H9 (cell line): ENCODE measurements around the gene MRPL37. TPM values are rescaled to one million over a fixed set of nuclear protein-coding genes. Genes with fewer than 3 reads are reported as not detected.

Experiments used
- DNase-seq: peaks from one replicate; pipeline ENCODE4 v3.0.0-alpha.2; 2017
- H2AFZ ChIP-seq: one replicate; pipeline ENCODE4 v1.6.1; 2013; ENCODE audit warnings: mild to moderate bottlenecking, low read length, control low read depth, moderate library complexity
- H2AK5ac ChIP-seq: 2 replicates; pipeline ENCODE4 v1.6.1; 2013; ENCODE audit warnings: low read length, control low read depth, mixed read lengths; ENCODE audit not compliant: insufficient read length
- H2BK120ac ChIP-seq: one replicate; pipeline ENCODE4 v1.6.1; 2013; ENCODE audit warnings: low read depth, mild to moderate bottlenecking, low read length, control low read depth, inconsistent platforms; ENCODE audit not compliant: poor library complexity, severe bottlenecking
- H2BK12ac ChIP-seq: 2 replicates; pipeline ENCODE4 v1.6.1; 2013; ENCODE audit warnings: low read length, control low read depth, mixed read lengths, low read depth; ENCODE audit not compliant: insufficient read length
- H2BK15ac ChIP-seq: 2 replicates; pipeline ENCODE4 v1.6.1; 2013; ENCODE audit warnings: low read depth, low read length, control low read depth
- H2BK20ac ChIP-seq: one replicate; pipeline ENCODE4 v1.6.1; 2013; ENCODE audit warnings: low read depth, mild to moderate bottlenecking, low read length, control low read depth, inconsistent platforms; ENCODE audit not compliant: poor library complexity, severe bottlenecking
- H2BK5ac ChIP-seq: 2 replicates; pipeline ENCODE4 v1.6.1; 2013; ENCODE audit warnings: low read length, control low read depth, mixed read lengths; ENCODE audit not compliant: insufficient read length
- H3K14ac ChIP-seq: 2 replicates; pipeline ENCODE4 v1.6.1; 2013; ENCODE audit warnings: low read length, control low read depth; ENCODE audit not compliant: insufficient read depth
- H3K18ac ChIP-seq: 2 replicates; pipeline ENCODE4 v1.6.1; 2013; ENCODE audit warnings: low read depth, mild to moderate bottlenecking, mixed read lengths, low read length, control low read depth; ENCODE audit not compliant: insufficient read length
- H3K23ac ChIP-seq: 2 replicates; pipeline ENCODE4 v1.6.1; 2013; ENCODE audit warnings: low read length, control low read depth, mixed read lengths, low read depth; ENCODE audit not compliant: insufficient read length
- H3K23me2 ChIP-seq: 2 replicates; pipeline ENCODE4 v1.6.1; 2013; ENCODE audit warnings: low read depth, mild to moderate bottlenecking, mixed read lengths, low read length, control low read depth; ENCODE audit not compliant: insufficient read length, poor library complexity, severe bottlenecking
- H3K27ac ChIP-seq: 2 replicates; pipeline ENCODE4 v1.5.1; 2013; ENCODE audit warnings: low read length, control low read depth, mixed read lengths, low read depth; ENCODE audit not compliant: insufficient read length
- H3K27me3 ChIP-seq: 2 replicates; pipeline ENCODE4 v1.6.1; 2013; ENCODE audit warnings: low read length, control low read depth, inconsistent platforms; ENCODE audit not compliant: insufficient read depth
- H3K4ac ChIP-seq: 2 replicates; pipeline ENCODE4 v1.6.1; 2013; ENCODE audit warnings: low read depth, mild to moderate bottlenecking, control low read depth, inconsistent platforms, low read length, moderate library complexity
- H3K4me1 ChIP-seq: 2 replicates; pipeline ENCODE4 v1.6.1; 2013; ENCODE audit warnings: low read length, control low read depth, inconsistent platforms; ENCODE audit not compliant: insufficient read depth
- H3K4me2 ChIP-seq: 2 replicates; pipeline ENCODE4 v1.6.1; 2013; ENCODE audit warnings: low read length, control low read depth, mixed read lengths; ENCODE audit not compliant: insufficient read length, insufficient read depth
- H3K56ac ChIP-seq: 2 replicates; pipeline ENCODE4 v1.6.1; 2013; ENCODE audit warnings: low read depth, mild to moderate bottlenecking, mixed read lengths, low read length, control low read depth; ENCODE audit not compliant: insufficient read length
- H3K79me1 ChIP-seq: 2 replicates; pipeline ENCODE4 v1.6.1; 2013; ENCODE audit warnings: low read depth, mild to moderate bottlenecking, moderate library complexity, low read length, control low read depth, inconsistent platforms; ENCODE audit not compliant: insufficient read depth, poor library complexity, severe bottlenecking
- H3K79me2 ChIP-seq: 2 replicates; pipeline ENCODE4 v1.6.1; 2013; ENCODE audit warnings: low read length, control low read depth, inconsistent platforms; ENCODE audit not compliant: insufficient read depth
- H3K9ac ChIP-seq: 2 replicates; pipeline ENCODE4 v1.6.1; 2013; ENCODE audit warnings: low read length, control low read depth, mixed read lengths; ENCODE audit not compliant: insufficient read length; ENCODE audit errors: extremely low read depth
- H3K9me3 ChIP-seq: one replicate; pipeline ENCODE4 v1.6.1; 2013; ENCODE audit warnings: low read depth, low read length, inconsistent platforms; ENCODE audit not compliant: control insufficient read depth
- H3T11ph ChIP-seq: one replicate; pipeline ENCODE4 v1.6.1; 2013; ENCODE audit warnings: mild to moderate bottlenecking, low read length, control low read depth, inconsistent platforms
- H4K20me1 ChIP-seq: one replicate; pipeline ENCODE4 v1.6.1; 2013; ENCODE audit not compliant: control insufficient read depth, insufficient read length, insufficient read depth
- H4K5ac ChIP-seq: 2 replicates; pipeline ENCODE4 v1.6.1; 2013; ENCODE audit warnings: low read depth, mild to moderate bottlenecking, mixed read lengths, low read length, control low read depth; ENCODE audit not compliant: insufficient read length
- H4K8ac ChIP-seq: replicated peaks from 2 replicates; pipeline ENCODE4 v1.6.1; 2013; ENCODE audit warnings: low read length, control low read depth, mixed read lengths, low read depth; ENCODE audit not compliant: insufficient read length
- H4K91ac ChIP-seq: 2 replicates; pipeline ENCODE4 v1.6.1; 2013; ENCODE audit warnings: low read depth, mild to moderate bottlenecking, moderate library complexity, mixed read lengths, low read length, control low read depth; ENCODE audit not compliant: insufficient read length
- H3K27ac Mint-ChIP-seq, 3 experiments: 2 replicates in 2 of 3; 3 replicates in 1 of 3; pipeline ENCODE4 v1.8.0; 2020 to 2021; ENCODE audit warnings: mixed read lengths in 3 of 3, mild to moderate bottlenecking in 1 of 3, moderate library complexity in 1 of 3
- H3K27me3 Mint-ChIP-seq: 2 replicates; pipeline ENCODE4 v1.8.0; 2021; ENCODE audit warnings: low read depth, mild to moderate bottlenecking, moderate library complexity, mixed read lengths
- H3K36me3 Mint-ChIP-seq, 3 experiments: 2 replicates in 2 of 3; 3 replicates in 1 of 3; pipeline ENCODE4 v1.8.0; 2020 to 2021; ENCODE audit warnings: low read depth in 3 of 3, mixed read lengths in 3 of 3; ENCODE audit not compliant: insufficient read depth in 1 of 3
- H3K4me1 Mint-ChIP-seq, 2 experiments: 2 replicates each; pipeline ENCODE4 v1.8.0; 2020; ENCODE audit warnings: mixed read lengths in 2 of 2
- H3K4me3 Mint-ChIP-seq, 2 experiments: 2 replicates in 1 of 2; 3 replicates in 1 of 2; pipeline ENCODE4 v1.8.0; 2020 to 2021; ENCODE audit warnings: mild to moderate bottlenecking in 2 of 2, mixed read lengths in 2 of 2, moderate library complexity in 1 of 2
- H3K9me3 Mint-ChIP-seq, 2 experiments: 2 replicates in 1 of 2; 3 replicates in 1 of 2; pipeline ENCODE4 v1.8.0; 2020; ENCODE audit warnings: mild to moderate bottlenecking in 2 of 2, mixed read lengths in 2 of 2, moderate library complexity in 1 of 2
- WGBS: extraction: QIAGEN DNeasy Blood & Tissue Kit; methylation state at CpG from one replicate; pipeline ENCODE4 v1.1.7; 2013; ENCODE audit warnings: missing lambda C conversion rate, low lambda C conversion rate, mixed read lengths; ENCODE audit not compliant: insufficient read length; ENCODE audit errors: extremely low coverage; 5-methylcytosine and 5-hydroxymethylcytosine counted together
- total RNA-seq: library from RNA; stranded (reverse); gene quantifications from 2 replicates; pipeline ENCODE4 v1.2.1, GENCODE V29; 2021
- TF ChIP-seq, protein P1 (sequence below): fragments of 200-600 bp; sonication (generic); conservative IDR thresholded peaks from 3 replicates; pipeline ENCODE4 v1.8.0; 2021; ENCODE audit warnings: antibody characterized with exemption, mild to moderate bottlenecking

MRPL37 gene
- total RNA-seq, 1 experiment from 2014 or later = 123 TPM

GRCh38 chr1:54158071-54158470 lies 41.9 kb upstream of the MRPL37 start:
- no CpG with 5 or more reads among the region's 3 CpGs for WGBS
- no peak overlapping the region for H2BK20ac ChIP-seq
- Mint-ChIP-seq H3K36me3 (no peaks in the 10 kb centered on the region), H3K4me3 (no peak overlapping the region), H3K27me3 (peaks cover 16% of the 10 kb centered on the region), H3K4me1 (peaks cover 11% of the 10 kb centered on the region in 2 experiments), H3K27ac (no peak overlapping the region), H3K9me3 (no peaks in the 10 kb centered on the region)
- no peak overlapping the region for H2AFZ ChIP-seq
- TF ChIP-seq, protein P1, sequence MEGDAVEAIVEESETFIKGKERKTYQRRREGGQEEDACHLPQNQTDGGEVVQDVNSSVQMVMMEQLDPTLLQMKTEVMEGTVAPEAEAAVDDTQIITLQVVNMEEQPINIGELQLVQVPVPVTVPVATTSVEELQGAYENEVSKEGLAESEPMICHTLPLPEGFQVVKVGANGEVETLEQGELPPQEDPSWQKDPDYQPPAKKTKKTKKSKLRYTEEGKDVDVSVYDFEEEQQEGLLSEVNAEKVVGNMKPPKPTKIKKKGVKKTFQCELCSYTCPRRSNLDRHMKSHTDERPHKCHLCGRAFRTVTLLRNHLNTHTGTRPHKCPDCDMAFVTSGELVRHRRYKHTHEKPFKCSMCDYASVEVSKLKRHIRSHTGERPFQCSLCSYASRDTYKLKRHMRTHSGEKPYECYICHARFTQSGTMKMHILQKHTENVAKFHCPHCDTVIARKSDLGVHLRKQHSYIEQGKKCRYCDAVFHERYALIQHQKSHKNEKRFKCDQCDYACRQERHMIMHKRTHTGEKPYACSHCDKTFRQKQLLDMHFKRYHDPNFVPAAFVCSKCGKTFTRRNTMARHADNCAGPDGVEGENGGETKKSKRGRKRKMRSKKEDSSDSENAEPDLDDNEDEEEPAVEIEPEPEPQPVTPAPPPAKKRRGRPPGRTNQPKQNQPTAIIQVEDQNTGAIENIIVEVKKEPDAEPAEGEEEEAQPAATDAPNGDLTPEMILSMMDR = no peak
- H2BK120ac ChIP-seq = no peak overlapping the region
- peaks cover 4% of the 10 kb centered on the region; the same call in 1 of the 2 replicates for H3K4me1 ChIP-seq
- H2BK12ac ChIP-seq = no peak overlapping the region
- no peak overlapping the region for H4K8ac ChIP-seq
- H3K18ac ChIP-seq = no peak overlapping the region
- no peak overlapping the region for H3K56ac ChIP-seq
- H3K23ac ChIP-seq = no peak overlapping the region
- no peak overlapping the region for H3K4ac ChIP-seq
- no peak overlapping the region for H4K5ac ChIP-seq
- no peaks in the 10 kb centered on the region for H3K27me3 ChIP-seq
- no peaks in the 10 kb centered on the region for H3K9me3 ChIP-seq
- no peaks in the 10 kb centered on the region for H3K79me1 ChIP-seq
- H2AK5ac ChIP-seq = no peak overlapping the region
- H2BK15ac ChIP-seq = no peak overlapping the region
- H4K20me1 ChIP-seq = no peaks in the 10 kb centered on the region
- H3K4me2 ChIP-seq = no peak overlapping the region
- no peak overlapping the region for H3K9ac ChIP-seq
- no peak overlapping the region for H2BK5ac ChIP-seq
- no peak for DNase-seq
- H4K91ac ChIP-seq = no peak overlapping the region
- no peak overlapping the region for H3T11ph ChIP-seq
- no peak overlapping the region; the same call in 1 of the 2 replicates for H3K14ac ChIP-seq
- no peaks in the 10 kb centered on the region for H3K79me2 ChIP-seq
- H3K27ac ChIP-seq = no peak overlapping the region
- H3K23me2 ChIP-seq = no peaks in the 10 kb centered on the region
